DLD1 (cell line): ENCODE data around the gene TM9SF4.
"Not testable (repeated sequence)": the region's sequence is repeated elsewhere in the genome, so short reads cannot be mapped to it uniquely, and the experiment has no call there.

Experiments
- in situ Hi-C: cut with HindIII; loops from 2 replicates; pipeline ENCODE4 v1.10.0; 2017; ENCODE audit warnings: low sequenced_read_pairs

The TM9SF4 gene

GRCh38 chr20:32089637-32090362 lies 19.7 kb upstream of the TM9SF4 start:
- in situ Hi-C loops: no loop called here

GRCh38 chr20:32091888-32092346 lies 17.6 kb upstream of the TM9SF4 start:
- in situ Hi-C loops: no loop called here

GRCh38 chr20:32098786-32099185 lies 10.7 kb upstream of the TM9SF4 start:
- in situ Hi-C loops: no loop called here

- in situ Hi-C loops: no loop called here
These were observed 611 bp upstream of the TM9SF4 start for GRCh38 chr20:32108814-32109391.

- in situ Hi-C loops: no loop called here
These were observed 725 bp downstream of the TM9SF4 start for GRCh38 chr20:32110173-32110704.

GRCh38 chr20:32110727-32111126 lies 1.2 kb downstream of the TM9SF4 start:
- in situ Hi-C loops: no loop called here

- in situ Hi-C loops: no loop called here
These were observed 1.7 kb downstream of the TM9SF4 start for GRCh38 chr20:32111156-32111686.

- in situ Hi-C loops: no loop called here
These were observed 2.2 kb downstream of the TM9SF4 start for GRCh38 chr20:32111753-32112152.

- in situ Hi-C loops: no loop called here
These were observed 3.3 kb downstream of the TM9SF4 start for GRCh38 chr20:32112841-32113240.

- in situ Hi-C loops: no loop called here
These were observed 4.2 kb downstream of the TM9SF4 start for GRCh38 chr20:32113591-32114260.

GRCh38 chr20:32114305-32114960 lies 4.9 kb downstream of the TM9SF4 start:
- in situ Hi-C loops: no loop called here

GRCh38 chr20:32115211-32115767 lies 5.8 kb downstream of the TM9SF4 start:
- in situ Hi-C loops: no loop called here

- in situ Hi-C loops: no loop called here
These were observed 6.6 kb downstream of the TM9SF4 start for GRCh38 chr20:32116079-32116521.

GRCh38 chr20:32116796-32117195 lies 7.3 kb downstream of the TM9SF4 start:
- in situ Hi-C loops: not testable (repeated sequence)

- in situ Hi-C loops: not testable (repeated sequence)
These were observed 8.9 kb downstream of the TM9SF4 start for GRCh38 chr20:32118427-32118826.

- in situ Hi-C loops: no loop called here
These were observed 10.2 kb downstream of the TM9SF4 start for GRCh38 chr20:32119734-32120133.

- in situ Hi-C loops: not testable (repeated sequence)
These were observed 12.4 kb downstream of the TM9SF4 start for GRCh38 chr20:32121908-32122307.

GRCh38 chr20:32123088-32123487 lies 13.6 kb downstream of the TM9SF4 start:
- in situ Hi-C loops: no loop called here

GRCh38 chr20:32124916-32125454 lies 15.5 kb downstream of the TM9SF4 start:
- in situ Hi-C loops: no loop called here

- in situ Hi-C loops: no loop called here
These were observed 16.0 kb downstream of the TM9SF4 start for GRCh38 chr20:32125506-32125905.
